ENCODE results near the gene IRAK2.

DNA sequence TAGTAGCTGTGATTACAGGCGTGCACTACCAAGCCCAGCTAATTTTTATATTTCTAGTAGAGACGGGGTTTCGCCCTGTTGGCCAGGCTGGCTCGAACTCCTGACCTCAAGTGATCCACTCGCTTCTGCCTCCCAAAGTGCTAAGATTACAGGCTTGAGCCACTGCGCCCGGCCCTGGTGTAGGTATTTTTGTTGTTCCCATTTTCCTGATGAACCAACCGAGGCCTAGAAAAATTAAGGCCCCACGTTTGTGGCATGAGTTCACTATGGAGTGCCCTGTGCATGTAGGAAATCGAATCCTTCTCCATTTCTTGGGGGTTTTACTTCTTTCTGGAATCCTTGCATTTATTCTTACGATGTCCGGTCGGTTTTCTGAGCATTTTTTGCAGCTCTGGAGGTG lies 69.3 kb downstream of the IRAK2 start:
- TF ChIP-seq, protein P1, sequence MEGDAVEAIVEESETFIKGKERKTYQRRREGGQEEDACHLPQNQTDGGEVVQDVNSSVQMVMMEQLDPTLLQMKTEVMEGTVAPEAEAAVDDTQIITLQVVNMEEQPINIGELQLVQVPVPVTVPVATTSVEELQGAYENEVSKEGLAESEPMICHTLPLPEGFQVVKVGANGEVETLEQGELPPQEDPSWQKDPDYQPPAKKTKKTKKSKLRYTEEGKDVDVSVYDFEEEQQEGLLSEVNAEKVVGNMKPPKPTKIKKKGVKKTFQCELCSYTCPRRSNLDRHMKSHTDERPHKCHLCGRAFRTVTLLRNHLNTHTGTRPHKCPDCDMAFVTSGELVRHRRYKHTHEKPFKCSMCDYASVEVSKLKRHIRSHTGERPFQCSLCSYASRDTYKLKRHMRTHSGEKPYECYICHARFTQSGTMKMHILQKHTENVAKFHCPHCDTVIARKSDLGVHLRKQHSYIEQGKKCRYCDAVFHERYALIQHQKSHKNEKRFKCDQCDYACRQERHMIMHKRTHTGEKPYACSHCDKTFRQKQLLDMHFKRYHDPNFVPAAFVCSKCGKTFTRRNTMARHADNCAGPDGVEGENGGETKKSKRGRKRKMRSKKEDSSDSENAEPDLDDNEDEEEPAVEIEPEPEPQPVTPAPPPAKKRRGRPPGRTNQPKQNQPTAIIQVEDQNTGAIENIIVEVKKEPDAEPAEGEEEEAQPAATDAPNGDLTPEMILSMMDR (IDR thresholded peaks at IDR 0.05), result no peak
- no peak for TF ChIP-seq POLR2A (IDR thresholded peaks at IDR 0.05)
